ENCODE data around the gene PLXNA2.

The PLXNA2 gene

GRCh38 chr1:208006258-208006920 is 237.8 kb downstream of the PLXNA2 start:
- no peak for DNase-seq

- DNase-seq, result no peak
Observed at GRCh38 chr1:208004851-208005250, 239.3 kb downstream of the PLXNA2 start.

- no peak for DNase-seq
Observed at GRCh38 chr1:208003241-208003640, 240.9 kb downstream of the PLXNA2 start.

- no peak for DNase-seq
Observed at GRCh38 chr1:208002672-208003071, 241.5 kb downstream of the PLXNA2 start.

DNA sequence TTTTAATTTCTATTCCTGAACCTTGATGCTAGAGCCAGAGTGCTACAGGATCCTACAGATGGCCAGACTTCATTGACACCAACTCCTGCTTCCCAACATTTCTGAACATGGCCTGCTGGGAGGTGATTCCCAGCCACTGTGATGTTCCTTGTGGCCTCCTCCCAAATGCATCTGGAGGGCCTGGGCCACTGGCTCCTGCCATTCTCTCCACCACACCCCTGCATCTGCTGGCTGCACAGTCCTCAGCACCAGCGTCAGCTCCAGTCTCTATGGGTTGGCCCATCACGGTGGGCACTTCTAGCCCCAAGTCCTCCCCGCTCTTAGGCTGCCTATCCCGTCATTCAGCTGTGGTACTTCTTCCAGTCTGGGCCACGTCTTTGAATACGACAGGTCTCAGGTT is 242.1 kb downstream of the PLXNA2 start:
- no peak for DNase-seq

DNA sequence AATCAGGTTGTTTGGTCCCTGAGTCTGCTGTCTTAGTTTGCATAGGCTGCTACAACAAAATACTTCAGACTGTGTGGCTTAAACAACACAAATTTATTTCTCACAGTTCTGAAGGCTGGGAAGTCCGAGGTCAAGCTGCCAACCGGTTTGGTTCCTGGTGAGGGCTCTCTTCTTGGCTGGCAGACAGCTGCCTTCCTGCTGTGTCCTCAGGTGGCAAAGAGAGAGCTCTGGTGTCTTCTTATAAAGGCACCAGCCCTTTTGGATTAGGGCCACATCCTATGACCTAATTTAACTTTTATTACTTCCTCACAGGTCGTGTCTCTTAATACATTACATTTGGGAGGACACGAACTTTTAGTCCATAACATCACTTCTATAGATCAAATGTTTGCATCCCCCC is 243.7 kb downstream of the PLXNA2 start:
- DNase-seq, result no peak

- DNase-seq, result no peak
Observed at GRCh38 chr1:207999972-208000371, 244.2 kb downstream of the PLXNA2 start.

DNA sequence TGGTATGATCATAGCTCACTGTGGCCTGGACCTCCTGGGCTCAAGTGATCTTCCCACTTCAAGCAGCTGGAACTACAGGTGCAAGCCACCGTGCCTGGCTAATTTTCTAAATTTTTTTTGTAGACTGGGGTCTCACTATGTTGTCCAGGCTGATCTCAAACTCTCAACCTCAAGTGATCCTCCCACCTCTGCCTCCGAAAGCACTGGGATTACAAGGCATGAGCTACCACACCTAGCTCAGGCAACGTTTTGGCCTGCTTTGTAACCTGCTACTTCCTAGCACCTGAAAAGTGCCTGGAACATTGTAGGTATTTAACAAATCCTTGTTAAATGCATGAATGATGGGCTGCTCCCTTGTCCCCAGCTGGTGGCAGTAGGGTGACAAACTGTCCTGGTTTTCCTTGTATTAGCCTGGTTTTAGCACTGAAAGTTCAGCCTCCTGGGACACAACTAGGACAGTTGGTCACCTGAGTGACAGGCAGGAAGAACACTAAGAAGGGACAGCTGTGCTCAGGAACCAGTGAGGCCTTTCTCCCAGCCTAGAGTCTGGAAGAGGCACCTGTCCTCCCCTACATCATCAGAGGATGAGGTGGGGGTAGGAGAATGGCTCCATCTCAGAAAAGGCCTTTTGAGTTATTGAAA is 244.8 kb downstream of the PLXNA2 start:
- no peak for DNase-seq

DNA sequence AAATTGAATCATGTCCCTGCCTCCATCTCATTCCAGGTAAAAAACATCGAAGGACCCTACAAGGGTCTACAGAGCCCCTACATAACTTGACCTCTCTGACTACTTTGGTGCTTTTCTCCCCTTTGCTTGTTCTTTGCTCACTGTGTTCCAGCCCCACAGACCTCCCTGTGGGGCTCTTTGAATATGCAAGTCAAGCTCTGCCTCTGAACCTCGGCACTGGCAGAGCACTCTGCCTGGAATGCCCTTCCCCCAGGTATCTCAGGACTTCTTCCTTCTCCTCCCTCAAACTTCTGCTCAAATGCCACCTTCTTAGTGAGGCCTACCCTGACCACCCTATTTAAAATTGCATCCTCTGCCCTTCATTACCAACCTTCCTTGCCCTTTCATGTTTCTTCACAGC is 245.5 kb downstream of the PLXNA2 start:
- DNase-seq, result no peak

- peak; percentile 10 for DNase-seq
Observed at GRCh38 chr1:207997486-207998268, 246.5 kb downstream of the PLXNA2 start.

DNA sequence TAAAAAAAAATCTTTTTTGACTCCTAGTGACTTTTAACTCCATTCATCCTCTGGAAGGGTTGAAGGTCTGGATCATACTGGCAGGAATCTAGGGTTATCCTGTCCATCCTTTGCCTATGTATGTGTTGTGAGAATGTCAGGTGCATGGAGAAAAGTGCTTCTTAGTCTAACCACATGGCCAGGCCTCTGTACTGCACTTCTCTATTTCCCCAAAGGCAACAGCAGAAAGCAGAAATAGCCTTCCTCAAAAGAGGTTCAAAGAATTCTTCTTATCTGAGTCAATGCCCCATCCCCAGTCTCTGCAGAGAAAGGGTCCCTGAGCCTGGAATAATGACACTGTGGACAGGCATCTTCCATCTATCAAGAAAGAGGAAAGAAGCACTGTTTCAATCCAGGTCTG is 247.5 kb downstream of the PLXNA2 start:
- DNase-seq, result no peak

DNA sequence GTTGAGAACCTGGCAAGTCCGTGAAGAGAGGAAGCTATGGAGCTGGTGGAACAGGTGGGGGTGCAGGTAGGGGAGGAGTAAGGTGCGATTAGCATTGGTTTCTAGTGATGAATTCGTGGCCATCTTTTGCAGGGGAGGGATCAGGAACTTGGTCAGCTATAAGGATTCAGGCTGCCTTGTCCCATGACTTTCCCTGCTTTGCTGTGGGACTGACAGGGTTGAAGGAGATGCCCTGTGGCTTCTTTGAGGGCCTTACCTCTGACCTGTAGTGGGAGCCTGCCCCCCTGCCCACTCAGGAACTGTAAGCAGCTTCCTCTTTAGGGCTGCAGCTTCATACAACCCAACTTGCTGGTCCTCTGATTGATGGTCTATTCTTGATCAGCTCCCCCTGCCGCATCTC is 248.6 kb downstream of the PLXNA2 start:
- no peak for DNase-seq

DNA sequence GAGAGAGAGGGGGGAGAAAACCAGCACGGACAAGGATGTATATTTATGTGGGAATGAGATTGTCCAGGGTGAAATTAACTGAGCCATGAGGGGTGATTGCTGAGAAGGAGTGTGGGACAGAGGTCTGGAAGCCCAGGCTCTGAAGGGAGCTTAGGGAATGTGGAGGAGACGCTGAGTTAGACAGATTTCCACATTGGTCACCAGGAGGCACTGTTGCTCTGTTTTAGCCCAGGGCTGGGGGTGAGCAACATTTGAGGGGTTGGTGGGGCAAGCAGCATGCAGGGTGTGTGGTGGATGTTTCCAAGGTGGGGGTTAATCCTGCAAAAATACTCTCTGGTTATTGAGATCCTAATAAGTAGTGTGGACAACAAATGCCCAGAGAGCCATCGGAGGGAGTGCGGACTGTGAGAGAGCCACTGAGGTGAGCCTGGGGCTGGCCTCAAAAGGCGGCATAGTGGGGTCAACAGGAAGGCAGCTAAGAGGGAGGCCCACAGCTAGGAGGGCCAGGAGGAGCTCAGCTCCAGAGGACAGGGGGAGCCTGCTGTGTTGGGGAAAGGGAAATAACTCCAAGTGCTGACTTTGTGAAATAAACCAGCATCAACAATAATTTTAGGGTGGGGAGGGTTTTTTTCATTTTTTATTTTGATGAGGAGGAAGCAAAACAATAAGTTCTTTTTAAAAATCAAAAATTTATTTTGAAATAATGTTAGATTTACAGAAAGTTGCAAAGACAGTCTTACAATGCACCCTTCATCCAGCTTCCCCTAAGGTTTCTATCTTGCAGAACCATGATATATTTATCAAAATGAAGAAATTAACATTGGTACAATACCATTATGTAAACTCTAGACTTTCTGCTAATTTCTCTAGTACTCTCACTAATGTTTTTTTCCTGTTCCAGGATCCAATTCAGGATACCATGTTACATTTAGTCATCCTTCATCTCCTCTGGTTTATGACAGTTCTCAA is 250.4 kb downstream of the PLXNA2 start:
- no peak for DNase-seq

- no peak for DNase-seq
Observed at GRCh38 chr1:207992677-207993236, 251.4 kb downstream of the PLXNA2 start.

DNA sequence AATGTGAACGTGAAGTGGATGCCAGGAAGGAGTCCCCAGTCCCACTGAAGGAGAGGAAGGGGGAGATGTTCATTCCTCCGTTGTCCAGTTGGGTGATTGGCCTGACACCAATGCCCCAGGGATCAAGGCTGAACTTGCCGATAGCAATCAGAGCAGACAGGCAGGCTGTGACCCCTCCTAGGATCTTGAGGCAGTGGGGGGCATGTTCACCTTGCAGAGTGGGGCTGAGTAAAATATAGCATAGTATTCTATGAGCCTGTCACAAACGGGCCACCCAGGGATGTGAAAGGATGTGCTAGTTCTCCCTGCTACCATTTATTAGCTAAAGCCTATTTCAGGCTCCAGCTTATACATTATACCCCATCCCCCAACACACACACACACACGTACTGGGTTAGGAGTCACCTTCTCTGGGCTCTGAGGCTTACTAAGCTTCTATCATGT is 252.6 kb downstream of the PLXNA2 start:
- DNase-seq, result no peak

DNA sequence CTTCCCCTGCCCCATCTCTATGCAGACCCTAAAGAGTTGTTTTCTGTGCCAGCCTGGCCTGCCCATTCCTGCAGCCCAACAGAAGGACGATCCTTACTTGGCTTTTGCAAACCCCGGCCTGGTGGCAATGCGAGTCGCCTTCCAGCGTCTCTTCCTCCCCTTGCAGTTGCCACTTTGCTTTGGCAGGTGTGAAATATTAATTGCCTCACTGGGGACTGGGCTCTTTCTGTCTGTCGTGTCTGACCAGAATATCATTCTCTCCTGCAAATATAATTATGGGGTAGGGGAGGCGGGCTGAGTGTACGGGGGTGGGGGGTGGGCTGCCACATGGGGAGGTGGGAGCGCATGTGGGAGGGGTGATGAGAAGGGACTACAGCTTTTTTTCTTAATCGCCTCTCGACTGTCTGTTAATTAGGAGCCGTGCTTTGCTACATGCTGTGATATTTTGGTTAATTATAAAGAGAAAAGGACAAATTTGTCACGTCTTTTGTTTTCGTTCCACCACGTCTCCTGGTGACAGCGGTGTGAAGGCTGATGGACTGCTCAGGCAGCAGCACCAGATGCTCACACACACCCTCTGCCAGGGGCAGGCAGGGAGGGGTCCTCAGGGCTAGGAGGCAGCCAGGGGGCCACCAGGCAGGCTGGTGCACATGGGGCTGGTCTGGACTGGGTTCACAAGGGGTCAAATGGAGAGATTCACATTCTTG is 253.2 kb downstream of the PLXNA2 start:
- no peak for DNase-seq

- DNase-seq, result no peak
Observed at GRCh38 chr1:207990455-207990854, 253.7 kb downstream of the PLXNA2 start.

DNA sequence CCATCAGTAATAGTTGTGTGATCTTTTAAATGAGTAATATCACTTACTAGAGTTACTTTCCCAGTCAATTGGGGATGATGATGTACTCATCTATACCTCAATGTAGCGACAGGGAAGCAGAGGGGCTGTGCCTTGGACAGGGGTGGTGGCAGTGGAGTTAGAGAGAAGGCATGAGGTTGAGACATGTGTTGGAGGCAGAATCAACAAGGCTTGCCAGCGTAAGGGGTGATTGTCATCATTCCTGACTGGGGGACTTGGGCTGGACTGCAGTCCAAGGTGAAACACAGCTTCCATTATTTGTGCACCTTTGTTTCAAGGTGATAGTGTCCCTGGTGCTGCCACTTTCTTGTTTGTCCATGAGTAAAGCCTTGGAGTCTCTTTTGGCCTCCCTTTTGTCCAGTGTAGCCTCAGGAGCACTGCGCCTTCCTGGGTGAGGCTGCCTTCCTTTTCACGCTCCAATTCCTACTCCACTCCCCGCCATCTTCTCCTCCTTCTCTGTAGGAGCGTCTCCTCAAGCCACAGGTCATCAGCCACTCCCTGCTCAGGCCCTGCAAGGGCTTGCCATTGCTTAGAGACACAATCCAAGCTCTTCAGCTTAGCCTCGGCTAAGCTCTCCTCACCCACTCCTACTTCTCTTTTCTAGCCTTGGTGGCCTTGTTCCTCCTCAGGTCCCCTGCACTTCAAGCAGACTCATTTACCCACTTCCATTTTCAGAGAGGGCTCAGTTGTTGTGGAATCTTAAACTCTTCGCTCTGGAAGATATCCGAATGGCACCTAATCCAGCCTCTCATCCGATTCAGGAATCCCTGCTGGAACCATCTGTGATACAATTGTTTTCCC is 255.6 kb downstream of the PLXNA2 start:
- no peak for DNase-seq

- no peak for DNase-seq
Observed at GRCh38 chr1:207987164-207987563, 257.0 kb downstream of the PLXNA2 start.

DNA sequence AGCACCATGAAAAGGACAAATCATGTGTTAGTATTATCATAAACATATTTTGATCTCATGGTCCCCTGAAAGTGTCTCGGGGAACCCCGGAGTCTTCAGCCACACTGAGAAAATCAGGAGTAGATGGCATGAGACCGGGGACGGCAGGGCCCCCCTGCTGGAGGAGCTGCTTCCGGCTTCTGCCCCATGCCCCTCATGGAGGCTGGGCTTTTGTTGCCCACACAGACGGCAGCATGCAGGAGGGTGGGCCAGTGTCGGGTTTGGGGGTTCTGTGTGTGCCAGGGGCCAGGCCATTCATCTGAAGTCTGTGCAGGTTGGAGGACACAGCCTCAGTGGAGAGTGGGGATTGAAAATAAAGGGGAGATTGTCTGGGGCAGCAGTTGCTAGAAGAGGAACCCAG is 258.2 kb downstream of the PLXNA2 start:
- no peak for DNase-seq

Data from DMS79 treated with DMSO at 0.1 percent for 48 hours (cell line).